ENCODE measurements around the gene CDC42BPB.
A peak's percentile ranks its signal among the peaks of the same experiment; 100 is the strongest.

CDC42BPB gene

DNA sequence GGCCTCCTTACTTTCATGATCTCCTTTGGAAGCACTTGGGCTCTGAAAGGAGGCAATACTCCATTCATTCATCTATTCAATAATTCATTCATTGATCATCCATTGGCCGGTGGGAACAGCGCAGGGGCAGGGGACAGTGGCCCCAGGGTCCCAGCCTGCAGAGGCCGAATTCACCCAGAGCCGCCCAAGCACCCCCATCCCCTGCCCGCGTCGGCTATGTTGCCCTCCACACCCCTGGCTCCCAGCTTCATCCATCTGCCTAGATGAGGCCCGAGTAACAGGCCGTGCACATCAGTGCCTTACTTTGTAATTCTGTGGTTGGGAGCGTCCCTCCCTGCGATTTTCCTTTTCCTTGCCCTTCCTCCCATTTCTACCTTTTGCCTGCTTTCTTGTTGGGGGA is 131.7 kb downstream of the CDC42BPB start:
- no peak for DNase-seq

DNA sequence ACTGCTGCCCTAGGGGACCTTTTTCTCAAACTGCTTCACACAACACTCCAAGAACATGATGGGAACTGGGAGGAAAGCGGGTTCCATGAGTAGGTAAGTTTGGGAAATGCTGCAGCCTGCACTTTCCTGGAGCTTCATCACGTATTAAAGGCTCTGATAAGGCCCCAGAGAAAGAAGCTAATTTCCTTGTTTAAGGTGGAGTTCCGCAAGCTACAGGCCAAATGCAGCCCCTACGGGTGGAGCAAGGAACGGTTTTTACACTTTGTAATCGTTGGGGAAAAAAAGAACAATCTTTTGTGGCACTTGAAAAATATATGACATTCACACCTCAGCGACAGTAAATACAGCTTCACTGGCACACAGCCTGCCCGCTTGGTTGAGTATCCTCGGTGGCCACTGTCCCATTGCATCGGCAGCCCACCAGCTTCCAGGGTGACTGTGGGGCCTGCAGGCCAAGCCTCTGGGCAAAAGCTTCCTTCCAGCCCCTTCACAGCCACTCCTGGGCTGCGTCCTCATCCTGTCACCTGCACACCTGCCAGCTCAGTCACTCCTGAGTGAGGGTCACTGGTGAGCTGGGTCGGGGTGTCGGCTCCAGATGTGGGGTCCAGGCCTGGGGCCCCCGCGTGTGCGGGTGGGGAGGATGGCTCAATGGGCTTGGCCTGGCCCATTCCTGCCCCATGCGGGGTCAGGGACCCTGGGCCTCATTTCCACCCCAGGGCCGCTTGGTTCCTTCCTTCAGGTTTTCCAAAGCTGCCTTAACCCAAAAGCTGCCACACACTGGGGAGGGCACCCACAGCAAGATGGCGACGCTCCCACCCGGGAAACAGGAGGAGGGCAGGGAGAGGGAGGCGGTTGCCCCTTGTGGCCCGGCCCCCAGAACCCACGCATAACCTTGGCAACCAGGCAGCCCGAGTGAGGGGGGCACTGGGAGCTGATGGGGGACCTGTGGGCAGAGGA is 132.4 kb downstream of the CDC42BPB start:
- DNase-seq, result no peak

DNA sequence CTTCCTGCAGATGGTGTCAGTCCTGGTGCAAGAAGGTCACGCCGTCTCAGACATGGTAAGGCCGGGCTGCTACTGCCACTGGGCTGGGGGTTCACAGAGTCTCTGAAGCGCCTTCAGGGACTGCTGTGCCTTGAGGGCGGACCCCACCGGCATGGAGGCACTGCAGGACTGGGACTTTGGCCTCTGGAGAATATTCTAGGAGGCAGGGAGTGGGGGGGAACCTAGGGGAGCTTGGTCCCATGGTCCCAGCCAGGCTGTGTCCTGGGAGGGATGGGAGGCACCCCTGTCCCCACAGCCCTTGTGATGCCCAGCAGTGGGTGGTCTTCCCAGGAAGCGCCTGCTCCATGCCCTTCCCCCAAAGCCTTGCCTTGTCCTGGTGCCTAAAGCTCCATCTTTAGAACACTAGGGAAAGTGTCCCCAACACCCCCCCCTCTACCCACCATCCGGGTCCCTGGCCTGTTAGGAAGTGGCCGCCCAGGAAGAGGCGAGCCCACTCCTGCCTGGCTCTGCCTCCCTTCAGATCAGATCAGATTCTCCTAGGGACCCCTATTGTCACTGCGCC is 133.3 kb downstream of the CDC42BPB start:
- DNase-seq, result no peak

DNA sequence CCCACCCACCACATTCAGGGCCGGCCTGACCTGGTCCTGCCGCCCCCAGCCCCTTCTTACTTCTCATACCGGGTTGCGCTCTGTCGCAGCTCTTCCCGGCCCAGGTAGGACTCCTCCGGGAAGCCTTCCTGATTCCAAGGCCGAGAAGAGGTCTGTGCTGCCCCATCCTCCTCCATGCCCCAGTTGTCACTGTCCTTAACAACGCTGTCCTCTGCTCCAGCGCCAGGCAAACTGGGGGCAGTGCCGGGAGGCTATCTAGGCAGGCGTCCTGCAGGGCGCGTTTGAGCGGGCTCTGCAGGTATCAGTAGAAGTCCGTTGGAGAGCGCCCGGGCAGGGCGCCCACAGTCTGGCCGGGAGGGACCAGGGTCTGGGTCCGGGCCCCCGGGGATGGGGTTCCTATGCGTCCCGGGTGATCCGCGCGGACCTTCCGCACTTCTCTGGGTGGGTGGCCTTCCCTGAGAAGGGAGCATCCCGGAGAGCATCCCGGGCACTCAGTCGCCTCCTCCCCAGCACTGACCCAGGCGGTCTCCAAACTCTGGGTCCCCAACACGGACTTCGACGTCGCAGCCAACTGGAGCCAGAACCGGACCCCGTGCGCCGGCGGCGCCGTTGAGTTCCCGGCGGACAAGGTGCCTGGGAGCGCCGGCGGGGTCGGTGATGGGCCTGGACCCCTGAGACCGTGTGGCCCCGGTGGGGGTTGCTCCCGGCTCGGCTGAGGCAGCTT is 134.0 kb downstream of the CDC42BPB start:
- DNase-seq, result no peak

DNA sequence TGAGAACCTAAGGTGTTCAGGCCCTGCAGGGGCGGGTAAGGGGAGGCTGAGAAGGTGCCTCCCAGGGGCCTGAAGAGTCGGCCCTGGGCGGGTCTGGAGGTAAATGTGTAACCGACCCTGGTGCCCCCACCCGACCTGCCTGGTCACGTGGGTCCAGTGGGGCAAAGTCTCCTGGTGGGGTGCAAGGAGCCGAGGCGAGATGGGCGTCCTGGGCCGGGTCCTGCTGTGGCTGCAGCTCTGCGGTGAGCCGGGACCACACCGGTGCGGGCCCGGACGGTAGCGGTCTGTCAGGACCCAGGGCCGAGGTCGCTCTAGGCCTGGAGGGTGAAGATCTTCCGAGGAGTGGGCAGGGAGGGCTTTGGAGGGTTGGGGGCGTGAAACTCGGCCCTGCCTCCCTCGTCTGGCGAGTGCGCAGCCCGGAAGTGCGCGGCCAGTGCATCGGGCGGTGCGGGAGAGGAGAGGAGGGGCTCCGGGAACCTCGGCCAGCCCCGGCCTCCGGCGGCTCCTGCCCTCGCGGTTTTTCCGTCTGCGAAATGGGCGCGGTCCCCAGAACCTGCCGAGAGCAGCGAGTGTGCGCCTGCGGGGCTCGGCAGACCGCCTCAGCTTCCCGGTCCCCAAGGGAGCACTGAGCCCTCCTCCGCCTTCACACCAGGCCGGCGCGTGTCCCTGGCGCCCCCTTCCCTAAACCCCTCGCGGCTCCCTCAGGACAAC is 134.7 kb downstream of the CDC42BPB start, which contains the start of gene AMN:
AMN (plus strand) TSS at position 174 of the 711 bp plus-strand sequence; CDS start at position 200, 26 bp downstream.
- DNase-seq, result no peak

DNA sequence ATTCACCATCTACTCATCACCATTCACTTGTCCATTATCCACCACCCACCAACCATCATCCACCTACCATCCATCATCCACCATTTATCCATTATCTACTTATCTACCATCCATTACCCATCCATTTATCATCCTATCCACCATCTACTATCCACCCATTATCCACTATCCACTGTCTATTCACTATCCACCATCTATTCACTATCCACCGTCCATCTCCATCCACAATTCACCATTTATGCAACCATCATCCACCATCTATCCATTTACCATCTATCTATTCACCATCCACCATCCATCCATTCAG is 136.4 kb downstream of the CDC42BPB start:
- no peak for DNase-seq

DNA sequence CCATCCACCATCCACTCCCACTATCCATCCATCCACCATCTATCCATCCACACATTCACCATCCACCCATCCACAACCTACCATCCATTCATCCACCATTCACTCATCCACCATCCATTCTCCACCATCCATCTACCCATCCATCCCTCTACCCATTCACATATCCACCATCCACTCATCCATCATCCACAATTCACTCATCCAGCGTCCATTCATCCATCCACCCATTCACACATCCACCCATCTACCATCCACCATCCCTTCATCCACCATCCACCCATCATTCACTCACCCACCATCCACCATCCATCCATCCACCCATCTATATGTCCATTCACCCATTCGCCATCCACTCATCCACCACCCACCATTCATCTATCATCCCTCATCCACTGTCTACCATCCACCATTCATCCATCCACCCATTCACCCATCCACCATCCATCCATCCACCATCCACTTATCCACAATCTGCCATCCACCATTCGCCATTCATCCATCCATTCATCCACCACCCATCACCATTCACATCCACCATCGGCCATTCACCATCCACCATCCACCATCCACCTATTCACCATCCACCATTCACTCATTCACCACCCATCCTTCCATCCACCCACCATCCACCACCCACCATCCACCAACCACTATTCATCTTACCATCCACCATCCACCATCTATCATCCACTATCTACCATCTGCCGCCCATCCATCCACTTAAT is 136.9 kb downstream of the CDC42BPB start:
- no peak for DNase-seq

DNA sequence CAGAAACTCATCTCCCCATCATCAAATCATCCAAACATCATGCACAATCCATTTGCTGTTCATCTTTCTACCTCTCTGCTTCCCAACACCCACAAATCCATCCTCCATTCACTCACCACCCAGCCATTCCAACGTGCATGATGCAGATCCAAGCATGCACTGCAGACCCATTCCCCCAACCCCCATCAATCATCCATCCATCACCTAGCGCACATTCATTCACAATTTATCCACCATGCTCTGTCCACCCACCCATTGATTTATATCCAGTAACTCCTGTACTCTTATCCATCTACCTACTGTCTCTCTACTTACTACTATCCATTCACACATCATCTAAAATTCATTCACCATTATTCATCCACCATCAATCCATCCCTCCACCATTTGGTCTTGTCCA is 138.9 kb downstream of the CDC42BPB start:
- DNase-seq, result no peak

DNA sequence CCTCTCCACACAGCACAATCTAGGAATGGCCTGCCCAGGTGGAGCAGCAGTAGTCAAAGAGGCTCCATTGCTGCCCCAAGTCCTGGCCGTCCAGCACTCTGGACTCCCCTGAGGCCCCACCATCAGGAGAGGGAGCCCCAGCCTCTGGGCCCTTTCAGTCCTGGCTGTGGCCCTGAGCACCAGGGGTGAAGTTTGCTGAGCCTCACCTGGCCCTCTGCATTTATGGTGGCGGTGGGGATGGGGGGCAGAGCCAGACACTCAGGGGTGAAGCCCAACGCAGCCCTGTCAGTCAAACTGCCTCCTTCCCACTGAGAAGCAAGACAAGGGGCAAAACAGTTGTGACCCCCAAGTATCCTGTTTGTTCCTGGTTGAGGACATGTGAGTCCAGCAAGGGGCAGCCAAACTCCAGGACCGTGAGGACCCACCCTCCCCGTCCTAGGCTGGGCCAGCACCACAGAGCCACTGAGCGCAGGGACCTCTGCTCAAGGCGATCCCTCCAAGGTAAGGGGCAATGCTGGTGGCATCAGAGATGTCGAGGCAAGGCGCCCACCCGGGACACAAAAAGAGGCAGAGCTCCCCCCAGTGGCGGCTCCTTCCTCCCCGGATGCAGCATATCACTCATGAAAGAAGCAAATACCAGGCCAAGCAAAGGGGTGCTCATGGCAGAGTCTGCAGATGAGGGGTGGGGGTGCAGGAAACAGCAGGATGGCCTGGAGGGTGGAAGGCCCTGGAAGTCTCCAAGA is 139.7 kb downstream of the CDC42BPB start:
- DNase-seq, result peak; percentile 38

DNA sequence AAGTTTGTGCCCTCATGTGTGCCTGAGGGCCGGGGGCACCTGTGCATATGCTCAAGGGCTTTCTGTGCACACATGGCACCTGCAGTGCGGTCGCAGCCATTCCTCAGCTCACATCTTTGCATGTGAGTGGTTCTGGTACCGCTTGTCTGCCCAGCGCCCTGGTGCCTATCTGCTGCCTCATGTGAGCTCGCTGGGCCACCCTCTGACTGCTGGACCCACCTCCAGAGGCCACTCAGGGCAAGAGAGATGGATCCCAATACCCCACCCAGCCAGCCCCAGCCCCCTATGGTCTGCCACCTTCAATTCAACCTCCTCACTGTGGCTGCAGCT is 140.3 kb downstream of the CDC42BPB start:
- no peak for DNase-seq

DNA sequence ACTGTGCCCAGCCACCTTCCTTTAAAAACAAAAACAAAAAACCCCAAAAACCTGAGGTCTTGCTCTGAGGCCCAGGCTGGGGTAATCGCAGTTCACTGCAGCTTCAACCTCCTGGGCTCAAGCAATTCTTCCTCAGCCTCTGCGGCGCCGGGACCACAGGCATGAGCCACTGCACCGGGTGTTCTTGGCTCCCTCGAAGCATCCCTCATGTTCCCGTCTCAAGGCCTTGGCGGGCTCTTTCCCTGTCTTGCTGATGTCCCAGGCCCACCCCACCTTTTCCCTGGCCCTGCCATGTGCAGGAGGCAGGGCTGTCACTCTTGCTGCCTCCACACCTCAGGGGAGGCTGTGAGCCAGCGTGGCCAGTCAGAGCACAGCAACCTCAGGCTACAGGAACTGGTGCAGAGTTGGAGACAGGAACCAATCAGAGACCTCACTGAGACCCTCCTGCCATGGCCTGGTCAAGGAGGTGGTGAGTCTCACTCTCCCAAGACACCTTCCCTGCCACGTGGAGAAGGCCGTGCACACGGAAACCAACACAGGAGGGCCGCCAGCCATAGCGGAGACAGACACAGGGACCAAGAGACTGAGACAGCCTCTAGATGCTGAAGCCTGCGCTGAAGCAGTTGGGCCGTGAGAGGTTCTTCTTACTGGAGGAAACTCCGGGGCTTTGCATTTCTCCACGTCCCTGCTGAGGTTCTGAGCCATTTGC is 140.8 kb downstream of the CDC42BPB start:
- DNase-seq, result no peak

DNA sequence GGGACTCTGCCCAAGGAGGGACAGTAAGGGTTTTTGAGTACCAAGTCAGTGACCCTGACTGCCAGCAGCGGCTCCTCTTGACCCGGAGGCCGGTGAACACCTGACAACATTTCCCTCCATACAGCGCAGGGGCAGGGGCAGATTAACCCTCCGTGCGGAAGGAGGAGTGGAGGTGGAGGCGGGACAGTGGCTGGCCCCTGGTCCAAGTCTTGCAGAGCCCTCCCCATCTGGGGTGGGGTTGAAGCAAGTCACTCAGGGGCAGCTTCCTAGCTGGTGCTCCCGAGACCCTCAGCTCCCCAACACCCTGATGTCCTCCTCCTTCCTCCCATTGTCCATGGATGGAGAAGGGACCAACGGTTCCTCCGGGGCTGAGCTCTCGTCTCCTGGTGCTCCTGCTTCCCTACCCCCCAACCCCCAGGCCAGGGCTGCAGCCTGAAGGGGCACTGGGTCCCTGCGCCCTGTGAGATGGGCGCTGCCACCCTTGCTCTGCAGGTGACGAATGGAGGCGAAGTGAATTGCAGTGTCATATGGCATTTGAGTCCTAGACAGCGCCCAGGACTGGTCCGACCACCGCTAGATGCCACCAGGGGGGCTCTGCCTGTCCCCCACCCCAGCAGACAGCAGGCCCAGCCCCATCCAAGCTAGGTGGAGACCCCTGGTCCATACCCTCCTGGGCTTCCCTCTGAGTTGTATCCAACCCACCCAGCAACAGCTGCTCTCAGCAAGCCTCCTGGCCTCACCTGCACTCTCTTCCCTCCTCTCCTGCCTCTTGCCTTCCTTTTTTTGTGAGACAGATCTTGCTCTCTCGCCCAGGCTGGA is 141.8 kb downstream of the CDC42BPB start:
- no peak for DNase-seq

DNA sequence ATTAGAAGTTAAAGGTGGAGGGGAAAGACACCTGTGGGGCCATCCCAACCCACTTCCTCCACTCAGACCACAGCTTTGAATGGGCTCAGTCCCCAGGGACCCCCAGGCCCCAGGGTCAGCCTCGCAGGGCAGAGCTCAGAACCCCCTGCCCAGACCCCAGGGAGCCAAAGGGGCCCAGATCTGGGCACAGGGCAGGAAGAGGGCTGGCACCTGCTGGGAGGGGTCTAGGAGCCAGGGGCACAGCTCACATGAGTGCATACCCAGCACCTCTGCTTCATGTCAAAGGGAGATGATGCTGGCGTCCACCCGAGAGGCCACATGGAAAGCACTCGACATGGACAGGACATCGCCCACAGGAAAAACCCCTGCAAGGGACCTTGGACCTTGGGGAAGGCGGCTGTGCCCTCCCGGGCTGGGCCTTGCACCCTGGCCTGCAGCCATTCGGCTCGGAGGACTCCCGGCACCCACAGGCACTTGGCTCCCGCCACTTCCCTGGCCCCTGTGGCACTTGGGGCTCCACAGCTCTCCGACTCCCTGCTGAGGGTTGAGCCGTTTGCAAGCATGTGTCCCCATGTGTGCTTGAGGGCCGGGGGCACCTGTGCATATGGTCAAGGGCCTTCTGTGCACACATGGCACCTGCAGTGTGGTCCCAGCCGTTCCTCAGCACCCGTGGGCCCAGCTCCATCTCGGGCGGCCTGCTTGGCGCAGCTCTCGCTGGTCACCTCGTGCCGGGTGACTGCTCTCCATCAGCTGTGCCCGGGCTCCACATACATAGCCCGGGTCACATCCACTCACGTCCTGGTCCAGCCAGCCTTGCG is 142.7 kb downstream of the CDC42BPB start:
- no peak for DNase-seq

DNA sequence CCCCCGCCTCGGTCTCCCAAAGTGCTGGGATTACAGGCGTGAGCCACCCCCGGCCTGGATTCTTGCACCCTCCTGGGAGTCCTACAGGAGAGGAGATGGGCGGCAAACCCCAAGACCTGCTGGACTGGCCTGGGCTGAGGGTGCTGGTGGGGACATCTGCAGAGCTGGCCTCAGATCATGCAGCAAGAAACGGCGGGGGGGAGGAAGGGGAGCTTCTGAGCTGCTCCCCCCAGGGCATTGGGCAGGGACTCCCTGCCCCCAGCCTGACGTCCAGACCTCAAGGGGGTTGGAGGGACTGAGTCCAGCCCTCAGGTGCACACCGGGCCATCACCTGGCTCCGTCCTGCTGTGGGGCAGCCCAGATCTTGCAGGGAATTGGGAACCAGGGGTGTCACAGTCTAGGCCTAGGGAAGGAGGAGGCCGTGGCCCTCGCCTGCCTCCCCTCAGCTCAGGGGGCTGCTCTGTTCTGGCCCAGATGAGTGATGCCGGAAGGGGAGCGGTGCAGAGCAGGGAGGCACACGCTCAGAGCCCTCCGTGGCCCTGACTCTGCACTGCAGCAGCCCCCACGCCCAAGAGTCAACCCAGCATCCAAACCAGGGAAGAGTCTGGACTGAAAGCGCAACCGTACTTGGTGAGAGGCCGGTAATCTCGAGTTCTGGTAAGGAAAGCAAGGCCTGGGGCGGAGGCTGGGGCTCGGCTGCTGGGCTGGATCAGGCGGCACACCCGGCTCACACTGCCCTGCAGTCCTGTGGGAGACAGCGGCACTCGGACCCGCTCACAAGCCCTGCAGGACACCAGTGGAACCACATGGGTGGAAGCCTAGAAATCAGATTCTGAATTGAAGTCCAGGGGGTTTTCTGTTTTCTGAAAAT is 143.8 kb downstream of the CDC42BPB start:
- DNase-seq, result no peak

DNA sequence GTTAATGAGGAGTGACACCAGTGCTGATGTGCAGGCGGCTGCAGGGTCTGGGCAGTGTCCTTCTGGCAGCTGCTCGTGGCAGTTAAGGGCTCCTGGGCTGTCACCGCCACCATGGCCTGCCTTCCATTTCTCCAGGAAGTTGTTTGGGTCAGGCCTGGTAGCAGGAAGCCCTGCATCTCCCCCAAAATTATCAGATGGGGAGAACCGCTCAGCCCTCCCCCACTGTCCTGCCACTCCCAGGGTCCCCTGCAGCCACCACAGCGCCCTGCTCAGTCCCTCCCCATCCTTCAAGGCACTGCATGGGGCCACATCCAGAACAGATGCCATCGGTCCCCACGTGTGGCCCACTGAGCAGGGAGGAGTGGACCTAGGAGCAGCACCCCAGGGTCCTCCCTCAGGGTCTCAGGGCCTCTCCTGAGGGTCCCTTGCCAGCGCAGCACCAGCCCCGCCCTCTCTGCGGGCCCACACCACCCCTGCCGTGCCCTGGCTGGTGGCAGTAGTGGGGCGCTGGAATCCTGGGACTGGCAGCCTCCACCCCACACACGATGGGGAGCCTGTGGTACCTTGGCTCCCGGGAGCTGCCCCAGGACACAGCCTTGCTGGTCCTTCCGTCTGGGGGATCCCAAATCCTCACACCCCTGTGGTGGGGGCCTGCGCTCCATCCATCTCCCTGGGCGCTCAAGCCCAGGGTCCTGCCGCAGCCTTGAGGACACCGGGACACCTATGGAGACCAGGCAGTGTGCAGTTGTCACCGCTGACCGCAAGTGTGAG is 145.2 kb downstream of the CDC42BPB start:
- no peak for DNase-seq

DNA sequence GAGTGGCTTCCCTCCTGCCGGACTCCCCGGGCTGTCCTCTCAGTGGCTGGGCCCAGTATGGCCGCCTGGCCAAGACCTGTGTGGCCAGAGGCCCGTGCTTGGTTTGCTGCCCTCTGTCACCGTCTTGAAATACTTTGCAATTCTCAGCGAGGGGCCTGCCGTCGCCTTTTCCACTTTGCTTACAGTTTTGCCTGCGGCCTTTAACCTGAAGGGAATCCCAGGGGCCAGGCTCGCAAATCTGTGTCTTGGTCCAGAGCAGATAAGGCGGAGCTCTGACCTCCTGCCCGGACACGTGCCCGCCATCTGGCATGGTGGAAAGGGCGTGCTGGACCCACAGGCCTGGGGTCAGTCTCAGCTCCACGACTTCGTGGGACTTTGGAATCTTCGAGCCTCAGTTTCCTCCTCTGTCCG is 145.8 kb downstream of the CDC42BPB start:
- no peak for DNase-seq

DNA sequence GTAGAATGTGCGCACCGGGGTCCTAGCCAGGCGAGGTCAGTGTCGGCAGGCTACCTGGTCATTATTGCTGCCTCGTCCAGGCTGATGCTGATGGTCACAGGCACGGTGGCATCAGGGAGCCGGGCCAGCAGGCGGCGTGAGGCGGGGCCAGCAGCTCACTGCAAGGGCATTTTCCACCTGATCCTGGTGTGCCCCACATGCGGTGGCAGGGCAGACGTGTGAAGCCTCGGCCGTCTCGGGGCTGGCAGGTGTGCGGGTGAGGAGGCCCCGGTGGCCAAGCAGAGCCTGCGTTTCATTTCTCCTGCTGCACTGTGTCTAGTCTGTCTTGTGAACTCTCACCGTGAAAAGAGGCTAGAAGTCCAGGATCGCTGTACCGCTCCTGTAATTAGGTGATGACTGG is 146.9 kb downstream of the CDC42BPB start:
- no peak for DNase-seq

DNA sequence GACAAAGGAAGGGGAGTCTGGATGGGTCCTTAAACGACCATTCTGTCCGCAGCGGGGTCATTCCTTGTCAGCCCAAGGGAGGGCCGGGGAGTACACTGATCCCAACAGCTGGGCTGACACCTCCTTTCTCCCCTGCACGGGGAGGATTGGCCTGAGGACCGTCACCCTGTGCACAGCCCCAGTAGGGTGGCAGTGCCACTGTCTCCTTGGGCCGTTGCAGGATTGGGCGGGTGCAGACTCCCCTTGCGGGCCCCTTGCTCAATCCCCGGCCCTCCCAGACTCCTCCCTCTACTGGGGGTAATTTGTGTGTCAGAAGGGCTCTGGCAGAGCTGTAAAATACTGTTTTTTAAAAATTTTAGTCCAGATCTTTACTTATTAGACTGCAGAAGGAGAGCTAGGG is 147.4 kb downstream of the CDC42BPB start:
- DNase-seq, result no peak

All from NK-92 treated with Interleukin-12 subunit alpha and Interleukin-12 subunit beta, amount 100 ng/mL, for 24 hours (cell line).